A549 (cell line): ENCODE data around the gene TSPAN4. TPM values are rescaled to one million over a fixed set of nuclear protein-coding genes. Genes with fewer than 3 reads are reported as not detected.

ENCODE experiments used
- ATAC-seq, 2 experiments: fragments of 200-7000 bp in 1 of 2; fragments of >200 bp in 1 of 2; cut with Nextera tagmentation in 1 of 2; cut with Tn5 transposase in 1 of 2; 3 replicates each; pipeline versions ENCODE4 v1.8.0 to v1.9.1; 2018 to 2020; ENCODE audit warnings: mild to moderate bottlenecking in 1 of 2, moderate library complexity in 1 of 2
- CTCF ChIA-PET: fragments of 300-600 bp; sonication (Branson Sonifier 250); formaldehyde crosslinking; extraction: SDS; loops from one replicate; lab custom pipeline; 2021; ENCODE audit warnings: antibody characterized with exemption, inconsistent platforms; lab: Yijun Ruan, JAX
- POLR2A ChIA-PET: fragments of 350-600 bp; formaldehyde crosslinking; extraction: SDS; loops from one replicate; lab custom pipeline; 2021; ENCODE audit warnings: antibody characterized with exemption, inconsistent platforms; lab: Yijun Ruan, JAX
- DNase-seq, 2 experiments: peaks; one replicate each; pipeline versions ENCODE4 v3.0.0 to v3.0.0-alpha.2; 2011 to 2016; ENCODE audit warnings: low read depth in 1 of 2, low spot score in 1 of 2
- FAIRE-seq: peaks from 2 replicates; lab custom pipeline; 2011; peaks lifted over from hg19 to GRCh38; lab: Jason Lieb, UNC
- H3K27ac ChIP-seq, 2 experiments: fragments of >200 bp; sonication (Bioruptor Twin); formaldehyde crosslinking; 3 replicates each; pipeline ENCODE4 v1.5.1; 2016 to 2017
- H3K4me1 ChIP-seq: fragments of >200 bp; sonication (Bioruptor Twin); formaldehyde crosslinking; 3 replicates; pipeline ENCODE4 v1.6.1; 2016
- H3K4me2 ChIP-seq: fragments of >200 bp; sonication (Bioruptor Twin); formaldehyde crosslinking; 3 replicates; pipeline ENCODE4 v1.6.1; 2016
- H3K4me3 ChIP-seq: fragments of >200 bp; sonication (Bioruptor Twin); formaldehyde crosslinking; 3 replicates; pipeline ENCODE4 v1.5.1; 2016
- H3K9me3 ChIP-seq: fragments of >200 bp; sonication (Bioruptor Twin); formaldehyde crosslinking; 3 replicates; pipeline ENCODE4 v1.6.1; 2016
- CBX8 ChIP-seq: fragments of 200-600 bp; sonication (generic); IDR thresholded peaks from 2 replicates; pipeline ENCODE4 v1.6.1; 2016
- E2F6 ChIP-seq: IDR thresholded peaks from 2 replicates; pipeline ENCODE4 v1.6.1; 2012; ENCODE audit warnings: low read depth, borderline replicate concordance
- EHF ChIP-seq: fragments of 250-450 bp; sonication (Bioruptor Pico); IDR thresholded peaks from 2 replicates; pipeline ENCODE4 v1.5.0; 2020; ENCODE audit warnings: mild to moderate bottlenecking
- EP300 ChIP-seq, 2 experiments: fragments of >200 bp; sonication (Bioruptor Twin); formaldehyde crosslinking; IDR thresholded peaks; 2 replicates in 1 of 2; 3 replicates in 1 of 2; pipeline ENCODE4 v1.6.1; 2016 to 2017
- ESRRA ChIP-seq: fragments of 150-350 bp; IDR thresholded peaks from 2 replicates; pipeline ENCODE4 v1.6.1; 2014; ENCODE audit warnings: mild to moderate bottlenecking, low read length, borderline replicate concordance
- FOSB ChIP-seq: fragments of 250-450 bp; sonication (Bioruptor Pico); IDR thresholded peaks from 2 replicates; pipeline ENCODE4 v1.5.0; 2020; ENCODE audit warnings: mild to moderate bottlenecking, moderate library complexity
- FOSL2 ChIP-seq, 2 experiments: fragments of 450-650 bp in 1 of 2; fragments of >200 bp in 1 of 2; sonication (Bioruptor Twin) in 1 of 2; formaldehyde crosslinking; IDR thresholded peaks; 2 replicates each; pipeline versions ENCODE4 v1.5.0 to v1.6.1; 2016 to 2020; ENCODE audit warnings: mild to moderate bottlenecking in 1 of 2, moderate library complexity in 1 of 2
- FOXS1 ChIP-seq: fragments of 250-450 bp; sonication (Bioruptor Pico); IDR thresholded peaks from 2 replicates; pipeline ENCODE4 v1.5.0; 2020; ENCODE audit warnings: mild to moderate bottlenecking, moderate library complexity
- GATA3 ChIP-seq: IDR thresholded peaks from 2 replicates; pipeline ENCODE4 v1.6.1; 2012; ENCODE audit warnings: borderline replicate concordance
- HEYL ChIP-seq: fragments of 250-450 bp; sonication (Bioruptor Pico); IDR thresholded peaks from 2 replicates; pipeline ENCODE4 v1.8.0; 2021; ENCODE audit warnings: mild to moderate bottlenecking, moderate library complexity
- HMGXB4 ChIP-seq: fragments of 250-450 bp; sonication (Bioruptor Pico); IDR thresholded peaks from 2 replicates; pipeline ENCODE4 v1.5.0; 2021; ENCODE audit warnings: mild to moderate bottlenecking, moderate library complexity, borderline replicate concordance
- HOXA7 ChIP-seq: fragments of 250-450 bp; sonication (Bioruptor Pico); IDR thresholded peaks from 2 replicates; pipeline ENCODE4 v1.5.0; 2020; ENCODE audit warnings: mild to moderate bottlenecking, moderate library complexity
- HOXB5 ChIP-seq: fragments of 250-450 bp; sonication (Bioruptor Pico); IDR thresholded peaks from 2 replicates; pipeline ENCODE4 v1.5.0; 2020; ENCODE audit warnings: mild to moderate bottlenecking, moderate library complexity
- JUN ChIP-seq, 2 experiments: fragments of >200 bp; sonication (Bioruptor Twin); formaldehyde crosslinking; IDR thresholded peaks; 2 replicates in 1 of 2; 3 replicates in 1 of 2; pipeline ENCODE4 v1.6.1; 2016 to 2017
- KDM1A ChIP-seq: fragments of 200-600 bp; sonication (generic); IDR thresholded peaks from 2 replicates; pipeline ENCODE4 v1.6.1; 2016; ENCODE audit warnings: low read depth, mild to moderate bottlenecking
- MAZ ChIP-seq: fragments of 150-350 bp; IDR thresholded peaks from 2 replicates; pipeline ENCODE4 v1.6.1; 2014; ENCODE audit warnings: antibody characterized with exemption, low read depth, low read length, borderline replicate concordance
- MYC ChIP-seq: IDR thresholded peaks from 2 replicates; pipeline ENCODE4 v1.6.1; 2012; ENCODE audit warnings: mild to moderate bottlenecking, inconsistent platforms, low read length, improper control_type of control experiment, borderline replicate concordance
- PHF8 ChIP-seq: fragments of 200-600 bp; sonication (generic); IDR thresholded peaks from 2 replicates; pipeline ENCODE4 v1.6.1; 2016; ENCODE audit warnings: low read depth, mild to moderate bottlenecking, antibody characterized with exemption, moderate library complexity, borderline replicate concordance
- RAD21 ChIP-seq, 2 experiments: fragments of >200 bp in 1 of 2; sonication (Bioruptor Twin) in 1 of 2; formaldehyde crosslinking in 1 of 2; IDR thresholded peaks in 1 of 2; conservative IDR thresholded peaks in 1 of 2; 2 replicates in 1 of 2; 3 replicates in 1 of 2; pipeline ENCODE4 v1.6.1; 2012 to 2018; ENCODE audit warnings: inconsistent platforms in 1 of 2
- RNF2 ChIP-seq: fragments of 200-600 bp; sonication (generic); IDR thresholded peaks from 2 replicates; pipeline ENCODE4 v1.6.1; 2016; ENCODE audit warnings: low read depth, mild to moderate bottlenecking, antibody characterized with exemption, moderate library complexity, borderline replicate concordance
- SMC3 ChIP-seq: fragments of >200 bp; sonication (Bioruptor Twin); formaldehyde crosslinking; IDR thresholded peaks from 3 replicates; pipeline ENCODE4 v1.6.1; 2018; ENCODE audit warnings: inconsistent platforms
- TFCP2L1 ChIP-seq: fragments of 250-450 bp; sonication (Bioruptor Pico); IDR thresholded peaks from 2 replicates; pipeline ENCODE4 v1.5.0; 2021; ENCODE audit warnings: mild to moderate bottlenecking
- USF2 ChIP-seq: fragments of 450-650 bp; IDR thresholded peaks from 2 replicates; pipeline ENCODE4 v1.6.1; 2014; ENCODE audit warnings: antibody characterized with exemption
- ZSCAN20 ChIP-seq: fragments of 250-450 bp; sonication (Bioruptor Pico); IDR thresholded peaks from 2 replicates; pipeline ENCODE4 v1.8.0; 2022; ENCODE audit warnings: mild to moderate bottlenecking, moderate library complexity
- WGBS: methylation state at CpG from one replicate; pipeline ENCODE4 v1.1.6; 2017; ENCODE audit errors: missing lambda C conversion rate; 5-methylcytosine and 5-hydroxymethylcytosine counted together
- polyA plus RNA-seq, 4 experiments: library from polyadenylated mRNA; depleted of rRNA in 3 of 4; stranded (reverse); fragments of >200 nt; fragmentation: RNase III in 1 of 4; extraction: RNeasy Plus Mini Kit Qiagen cat#74134 plus additional on column Dnase treatment in 1 of 4; gene quantifications; 2 replicates in 3 of 4; 3 replicates in 1 of 4; pipeline ENCODE4 v1.2.3, GENCODE V29; 2011 to 2017

The TSPAN4 gene
- polyA plus RNA-seq, 2 of the 4 experiments (the other 2 are of a cell fraction), result 83.5 to 145 TPM

GRCh38 chr11:893008-893654 is 50.5 kb downstream of the TSPAN4 start (continued):
- TF ChIP-seq HOXB5 (CRISPR knock-in tag), result no peak
- TF ChIP-seq RNF2, result no peak
- TF ChIP-seq EP300 (IDR thresholded peaks at IDR 0.05), result no peak

GRCh38 chr11:894575-895201 is 52.0 kb downstream of the TSPAN4 start:
- ATAC-seq, result peak; percentile 49 to 51; a peak in 3 of 6 replicates
- Histone ChIP-seq H3K9me3 (no peaks in the 10 kb centered on the region), H3K27ac (no peak overlapping the region), H3K4me1 (no peaks in the 10 kb centered on the region), H3K4me2 (no peak overlapping the region), H3K4me3 (no peak overlapping the region)
- CTCF ChIA-PET, result interaction anchor here (0.5 to 2.2 kb wide), 10 partner anchors 11 to 156 kb away, joined by 3 to 11 read pairs (median 3); partner anchors contain the start of gene AP2A2
- TF ChIP-seq RAD21 (conservative IDR thresholded peaks at IDR 0.05 in 1 of 2, IDR thresholded peaks at IDR 0.05 in 1 of 2), result peak in 1 of 2 experiments; percentile 11; a peak in 1 of 5 replicates
- TF ChIP-seq RNF2, result no peak
- no peak for TF ChIP-seq TFCP2L1 (CRISPR knock-in tag)
- TF ChIP-seq USF2, result no peak
- TF ChIP-seq PHF8, result no peak
- no peak for TF ChIP-seq CBX8
- POLR2A ChIA-PET, result interaction anchor here (1.2 to 1.3 kb wide), 2 partner anchors 16 to 50 kb away, joined by 4 to 5 read pairs; no protein-coding TSS in a partner anchor
- no peak for FAIRE-seq
- 89% methylated on average over 8 of the region's 12 CpGs for WGBS
- no peak for DNase-seq

GRCh38 chr11:895331-896110 is 52.9 kb downstream of the TSPAN4 start:
- no peak for DNase-seq
- H3K4me2 ChIP-seq, result no peak overlapping the region
- H3K4me3 ChIP-seq, result no peak overlapping the region
- no peaks in the 10 kb centered on the region for H3K4me1 ChIP-seq
- ChIA-PET CTCF (interaction anchor here (0.5 to 2.2 kb wide), 8 partner anchors 11 to 156 kb away, joined by 3 to 11 read pairs (median 4); no protein-coding TSS in a partner anchor), POLR2A (interaction anchor here (1.2 to 1.3 kb wide), 2 partner anchors 16 to 51 kb away, joined by 4 to 5 read pairs; no protein-coding TSS in a partner anchor)
- TF ChIP-seq MYC (no peak), FOXS1 (CRISPR knock-in tag) (no peak), FOSB (CRISPR knock-in tag) (no peak)
- H3K27ac ChIP-seq, result no peak overlapping the region
- WGBS, result 86% methylated on average over 14 of the region's 26 CpGs
- ATAC-seq, result no peak
- no peaks in the 10 kb centered on the region for H3K9me3 ChIP-seq
- no peak for FAIRE-seq

GRCh38 chr11:897253-898142 is 54.8 kb downstream of the TSPAN4 start:
- H3K9me3 ChIP-seq, result no peaks in the 10 kb centered on the region
- no peak overlapping the region for H3K4me2 ChIP-seq
- no peaks in the 10 kb centered on the region for H3K4me1 ChIP-seq
- H3K4me3 ChIP-seq, result no peak overlapping the region
- 0 out of 6 replicates have a peak, but pooled peaks of 1 of the 2 experiments have one; percentile 4 for ATAC-seq
- ChIA-PET POLR2A (no interaction called here), CTCF (interaction anchor here (0.6 to 2.4 kb wide), 15 partner anchors 9 to 195 kb away, joined by 3 to 20 read pairs (median 6); no protein-coding TSS in a partner anchor)
- WGBS, result 90% methylated on average over 11 of the region's 17 CpGs
- no peak for DNase-seq
- no peak overlapping the region for H3K27ac ChIP-seq
- FAIRE-seq, result no peak
- no peak for TF ChIP-seq HOXA7 (CRISPR knock-in tag)
- no peak for TF ChIP-seq HEYL (CRISPR knock-in tag)
- TF ChIP-seq FOSL2 (IDR thresholded peaks at IDR 0.05), result no peak
- TF ChIP-seq FOSL2 (CRISPR knock-in tag; IDR thresholded peaks at IDR 0.05), result no peak
- no peak for TF ChIP-seq GATA3
- no peak for TF ChIP-seq E2F6
- no peak for TF ChIP-seq EHF (CRISPR knock-in tag)
- TF ChIP-seq ZSCAN20 (CRISPR knock-in tag), result no peak
- no peak for TF ChIP-seq MAZ
- TF ChIP-seq ESRRA, result no peak
- no peak for TF ChIP-seq JUN (IDR thresholded peaks at IDR 0.05)
- TF ChIP-seq SMC3, result no peak
- TF ChIP-seq HMGXB4 (CRISPR knock-in tag), result no peak
- TF ChIP-seq KDM1A, result no peak
